ENCODE results near the gene C1GALT1C1.

DNA sequence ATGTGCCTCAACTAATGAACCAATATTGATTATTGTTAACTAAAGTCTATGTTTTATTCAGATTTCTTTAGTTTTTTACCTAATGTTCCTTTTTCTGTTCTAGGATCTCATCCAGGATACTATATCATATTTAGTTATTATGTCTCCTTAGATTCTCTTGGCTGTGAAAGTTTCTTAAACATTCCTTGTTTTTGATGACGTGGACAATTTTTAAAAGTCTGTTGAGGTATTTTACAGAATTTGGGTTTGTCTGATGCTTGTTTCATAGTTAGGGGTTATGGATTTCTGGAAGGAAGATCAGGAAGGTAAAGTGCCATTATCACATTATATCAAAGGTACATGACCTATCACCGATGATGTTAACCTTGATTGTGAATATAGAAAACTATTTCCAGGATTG is 44.2 kb downstream of the C1GALT1C1 start:
- TF ChIP-seq YY1 (IDR thresholded peaks at IDR 0.05; ENCODE audit: insufficient read depth, insufficient read length) (no peak), SUZ12 (IDR thresholded peaks at IDR 0.05; ENCODE audit: extremely low read depth, insufficient read depth, insufficient read length) (no peak)

Data from NT2/D1 (cell line).